LNCaP clone FGC (cell line): ENCODE measurements around the gene ADAD2.
"Not testable (repeated sequence)": the region's sequence is repeated elsewhere in the genome, so short reads cannot be mapped to it uniquely, and the experiment has no call there.

Experiments
- DNase-seq: peaks from one replicate; pipeline ENCODE4 v3.0.0-alpha.2; 2011; ENCODE audit warnings: low read depth
- H3K4me3 ChIP-seq: 2 replicates; pipeline ENCODE4 v1.5.1; 2011; ENCODE audit warnings: mild to moderate bottlenecking, low read depth, low read length, control low read depth
- CTCF ChIP-seq: IDR thresholded peaks from 2 replicates; pipeline ENCODE4 v1.5.1; 2012; ENCODE audit warnings: mild to moderate bottlenecking; ENCODE audit not compliant: control insufficient read depth, insufficient read depth; ENCODE audit errors: extremely low read depth

ADAD2 gene

GRCh38 chr16:84215531-84215930 is 24.6 kb downstream of the ADAD2 start:
- no peak for TF ChIP-seq CTCF

GRCh38 chr16:84216144-84216543 is 25.2 kb downstream of the ADAD2 start:
- DNase-seq, result not testable (repeated sequence)

More at GRCh38 chr16:84215531-84215930, 24.6 kb downstream of the ADAD2 start:
- H3K4me3 ChIP-seq, result no peak overlapping the region
- no peak for DNase-seq

DNA sequence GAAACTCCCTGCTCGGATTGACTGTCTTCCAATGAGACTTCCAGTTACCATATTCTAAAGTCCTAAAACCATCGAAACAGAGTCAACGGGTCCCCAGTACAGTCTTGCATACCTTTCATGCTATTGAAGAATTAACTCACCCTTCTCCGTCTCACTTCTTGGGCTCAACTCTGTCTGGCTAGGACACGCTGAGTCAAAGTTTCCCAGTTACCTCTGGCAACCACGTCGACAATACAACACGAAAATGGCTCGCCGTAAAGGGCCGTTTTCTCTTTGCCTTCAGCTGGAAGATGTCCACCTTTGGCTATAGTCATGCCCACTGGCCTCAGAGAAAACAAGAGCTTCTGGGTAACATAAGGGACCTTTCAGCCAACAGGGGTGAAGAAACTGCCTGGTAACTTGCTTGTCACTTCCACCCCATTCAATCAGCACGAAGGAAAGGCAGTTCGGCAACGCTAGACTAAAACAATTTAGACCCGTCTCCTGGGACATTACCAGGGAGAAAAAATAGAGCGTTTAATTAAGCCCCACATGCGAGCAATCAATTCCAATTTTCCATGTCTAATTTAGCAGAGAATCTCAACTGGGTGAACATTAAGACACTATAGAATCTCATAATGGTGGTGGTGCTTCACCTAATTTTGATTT is 27.3 kb downstream of the ADAD2 start:
- H3K4me3 ChIP-seq, result no peak overlapping the region
- DNase-seq, result no peak
- TF ChIP-seq CTCF, result no peak

More at GRCh38 chr16:84216144-84216543, 25.2 kb downstream of the ADAD2 start:
- not testable (repeated sequence) for H3K4me3 ChIP-seq

DNA sequence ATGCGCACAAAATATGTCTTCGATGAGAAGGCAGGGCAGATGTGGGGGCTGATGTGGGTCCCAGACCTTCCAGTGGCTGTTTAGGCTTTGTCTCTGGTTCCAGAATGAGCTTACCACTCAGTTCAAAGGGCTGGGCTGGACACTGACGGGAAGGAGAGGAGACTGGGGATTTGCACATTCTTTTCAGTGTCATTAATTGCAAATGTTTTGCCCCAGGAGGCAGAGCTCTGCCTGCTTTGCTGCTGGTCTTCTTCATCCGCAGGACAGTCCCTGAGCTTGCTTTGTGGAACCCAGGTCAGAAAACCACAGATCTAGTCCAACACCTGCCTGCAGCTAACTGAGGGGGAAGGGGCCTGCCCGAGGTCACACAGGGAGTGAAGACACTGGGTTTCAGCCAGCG is 28.0 kb downstream of the ADAD2 start:
- no peak for DNase-seq
- H3K4me3 ChIP-seq, result no peak overlapping the region
- TF ChIP-seq CTCF, result no peak

GRCh38 chr16:84220851-84221250 is 29.9 kb downstream of the ADAD2 start:
- TF ChIP-seq CTCF, result no peak
- no peak for DNase-seq
- no peak overlapping the region for H3K4me3 ChIP-seq

- DNase-seq, result no peak
- no peak for TF ChIP-seq CTCF
- no peak overlapping the region for H3K4me3 ChIP-seq
Measured at GRCh38 chr16:84223456-84223855, 32.5 kb downstream of the ADAD2 start.

GRCh38 chr16:84224554-84224953 is 33.6 kb downstream of the ADAD2 start:
- no peak for DNase-seq
- H3K4me3 ChIP-seq, result no peak overlapping the region

More at GRCh38 chr16:84224554-84224953, 33.6 kb downstream of the ADAD2 start:
- TF ChIP-seq CTCF, result no peak
